Astrocyte (in vitro differentiated cells and primary cell): ENCODE data around the gene NFATC3. TPM values are rescaled to one million over a fixed set of nuclear protein-coding genes. Genes with fewer than 3 reads are reported as not detected.

Source experiments
- DNase-seq: peaks from one replicate; pipeline ENCODE4 v3.0.0-alpha.2; 2010; ENCODE audit warnings: low read depth
- FAIRE-seq: peaks from 2 replicates; lab custom pipeline; 2011; peaks lifted over from hg19 to GRCh38; lab: Jason Lieb, UNC
- H2AFZ ChIP-seq: 2 replicates; pipeline ENCODE4 v1.6.0; 2012; ENCODE audit warnings: low read depth, low read length, inconsistent platforms
- H3K27ac ChIP-seq: 2 replicates; pipeline ENCODE4 v1.5.1; 2011; ENCODE audit warnings: low read depth, low read length, inconsistent platforms
- H3K27me3 ChIP-seq: 2 replicates; pipeline ENCODE4 v1.6.0; 2011; ENCODE audit warnings: low read length, inconsistent platforms; ENCODE audit not compliant: insufficient read depth
- H3K36me3 ChIP-seq: 2 replicates; pipeline ENCODE4 v1.5.1; 2011; ENCODE audit warnings: low read length, inconsistent platforms; ENCODE audit not compliant: insufficient read depth
- H3K4me1 ChIP-seq: 2 replicates; pipeline ENCODE4 v1.5.1; 2011; ENCODE audit warnings: low read length, inconsistent platforms; ENCODE audit not compliant: insufficient read depth
- H3K4me2 ChIP-seq: 2 replicates; pipeline ENCODE4 v1.6.0; 2012; ENCODE audit warnings: low read length, inconsistent platforms
- H3K4me3 ChIP-seq: 2 replicates; pipeline ENCODE4 v1.5.1; 2011; ENCODE audit warnings: low read depth, mild to moderate bottlenecking, low read length, inconsistent platforms; ENCODE audit not compliant: insufficient read depth
- H3K79me2 ChIP-seq: 2 replicates; pipeline ENCODE4 v1.6.0; 2012; ENCODE audit warnings: mild to moderate bottlenecking, low read length, inconsistent platforms; ENCODE audit not compliant: insufficient read depth
- H3K9ac ChIP-seq: 2 replicates; pipeline ENCODE4 v1.6.0; 2012; ENCODE audit warnings: mild to moderate bottlenecking, low read length, inconsistent platforms
- H3K9me3 ChIP-seq: 2 replicates; pipeline ENCODE4 v1.5.1; 2012; ENCODE audit warnings: low read depth, mild to moderate bottlenecking, low read length, inconsistent platforms; ENCODE audit not compliant: insufficient read depth
- H4K20me1 ChIP-seq: 2 replicates; pipeline ENCODE4 v1.6.0; 2012; ENCODE audit warnings: low read length, inconsistent platforms; ENCODE audit not compliant: insufficient read depth
- H3K27ac Mint-ChIP-seq: one replicate; pipeline ENCODE4 v1.8.0; 2021; ENCODE audit warnings: mild to moderate bottlenecking, mixed read lengths; ENCODE audit not compliant: unreplicated experiment
- H3K27me3 Mint-ChIP-seq: one replicate; pipeline ENCODE4 v1.8.0; 2021; ENCODE audit warnings: low read depth, mixed read lengths; ENCODE audit not compliant: unreplicated experiment
- H3K36me3 Mint-ChIP-seq: one replicate; pipeline ENCODE4 v1.8.0; 2021; ENCODE audit warnings: low read depth, mixed read lengths; ENCODE audit not compliant: unreplicated experiment
- H3K4me1 Mint-ChIP-seq: one replicate; pipeline ENCODE4 v1.8.0; 2021; ENCODE audit warnings: low read depth, mixed read lengths; ENCODE audit not compliant: unreplicated experiment
- H3K4me3 Mint-ChIP-seq: one replicate; pipeline ENCODE4 v1.8.0; 2021; ENCODE audit warnings: mild to moderate bottlenecking, moderate library complexity, mixed read lengths; ENCODE audit not compliant: unreplicated experiment
- H3K9me3 Mint-ChIP-seq: one replicate; pipeline ENCODE4 v1.8.0; 2021; ENCODE audit warnings: mild to moderate bottlenecking, mixed read lengths; ENCODE audit not compliant: unreplicated experiment
- CTCF ChIP-seq: IDR thresholded peaks from 2 replicates; pipeline ENCODE4 v1.5.1; 2011; ENCODE audit warnings: low read depth, mild to moderate bottlenecking, inconsistent platforms, low read length, moderate library complexity; ENCODE audit not compliant: insufficient read depth
- EZH2 ChIP-seq: IDR thresholded peaks from 2 replicates; pipeline ENCODE4 v1.6.1; 2012; ENCODE audit warnings: mild to moderate bottlenecking, low read length, inconsistent platforms; ENCODE audit not compliant: insufficient read depth
- total RNA-seq: library from RNA; stranded (reverse); gene quantifications from 2 replicates; pipeline ENCODE4 v1.2.1, GENCODE V29; 2021

NFATC3 gene
- total RNA-seq, 1 donor from 2014 or later: 34.0 TPM

- no peak overlapping the region for H2AFZ ChIP-seq
- no peak for DNase-seq
- H3K9me3 Mint-ChIP-seq: no peaks in the 10 kb centered on the region
- no peak overlapping the region for H3K9ac ChIP-seq
- H3K36me3 ChIP-seq: peaks cover 6% of the 10 kb centered on the region
- no peaks in the 10 kb centered on the region for H3K27me3 Mint-ChIP-seq
- TF ChIP-seq EZH2 (no peak), CTCF (no peak)
- H3K27ac Mint-ChIP-seq: no peak overlapping the region
- peaks cover 13% of the 10 kb centered on the region for H3K36me3 Mint-ChIP-seq
- H3K9me3 ChIP-seq: no peaks in the 10 kb centered on the region
- no peak overlapping the region for H3K4me2 ChIP-seq
- no peak overlapping the region for H3K27ac ChIP-seq
- peaks cover 83% of the 10 kb centered on the region for H3K79me2 ChIP-seq
- H3K4me1 ChIP-seq: peaks cover 3% of the 10 kb centered on the region
- FAIRE-seq: no peak
- no peak overlapping the region for H3K4me3 ChIP-seq
- H4K20me1 ChIP-seq: peaks cover 81% of the 10 kb centered on the region
- H3K4me3 Mint-ChIP-seq: no peak overlapping the region
- H3K27me3 ChIP-seq: no peaks in the 10 kb centered on the region
- peaks cover 23% of the 10 kb centered on the region for H3K4me1 Mint-ChIP-seq
Observed at GRCh38 chr16:68272507-68273209, 187.5 kb downstream of the NFATC3 start.

GRCh38 chr16:68273459-68273858 is 188.3 kb downstream of the NFATC3 start:
- Histone ChIP-seq H4K20me1 (peaks cover 73% of the 10 kb centered on the region), H3K27me3 (no peaks in the 10 kb centered on the region), H3K79me2 (peaks cover 75% of the 10 kb centered on the region), H3K4me2 (no peak overlapping the region), H2AFZ (no peak overlapping the region), H3K9me3 (no peaks in the 10 kb centered on the region), H3K36me3 (peaks cover 6% of the 10 kb centered on the region), H3K4me1 (no peaks in the 10 kb centered on the region), H3K27ac (no peak overlapping the region), H3K9ac (no peak overlapping the region), H3K4me3 (no peak overlapping the region)
- DNase-seq: no peak
- TF ChIP-seq EZH2 (no peak), CTCF (no peak)
- Mint-ChIP-seq H3K27me3 (no peaks in the 10 kb centered on the region), H3K4me3 (no peak overlapping the region), H3K36me3 (peaks cover 13% of the 10 kb centered on the region), H3K27ac (no peak overlapping the region), H3K9me3 (no peaks in the 10 kb centered on the region), H3K4me1 (peaks cover 16% of the 10 kb centered on the region)
- FAIRE-seq: no peak

- Histone ChIP-seq H3K27me3 (no peaks in the 10 kb centered on the region), H4K20me1 (peaks cover 72% of the 10 kb centered on the region), H3K4me2 (no peak overlapping the region), H3K27ac (no peak overlapping the region), H3K9me3 (no peaks in the 10 kb centered on the region), H3K9ac (no peak overlapping the region), H2AFZ (no peak overlapping the region), H3K36me3 (peaks cover 6% of the 10 kb centered on the region), H3K4me3 (no peak overlapping the region), H3K4me1 (no peaks in the 10 kb centered on the region), H3K79me2 (peaks cover 72% of the 10 kb centered on the region)
- Mint-ChIP-seq H3K27ac (no peak overlapping the region), H3K9me3 (no peaks in the 10 kb centered on the region), H3K4me1 (peaks cover 16% of the 10 kb centered on the region), H3K27me3 (no peaks in the 10 kb centered on the region), H3K4me3 (no peak overlapping the region), H3K36me3 (peaks cover 13% of the 10 kb centered on the region)
- FAIRE-seq: no peak
- DNase-seq: no peak
- TF ChIP-seq EZH2: no peak
- no peak for TF ChIP-seq CTCF
Observed at GRCh38 chr16:68273896-68274295, 188.7 kb downstream of the NFATC3 start.
